ENCODE measurements around the gene PYCR2. TPM values are rescaled to one million over a fixed set of nuclear protein-coding genes. Genes with fewer than 3 reads are reported as not detected.

PYCR2 gene
- total and polyA plus RNA-seq, 2 of the 8 experiments (the other 6 are each of a cell fraction or from before 2014, with no cell fraction given) = 79.3 to 84.6 TPM

- Histone ChIP-seq H3K27ac (ENCODE audit: low read depth, low read length) (no peak overlapping the region), H2BK15ac (ENCODE audit: low read length) (no peak overlapping the region), H2BK120ac (replicated peaks; ENCODE audit: low read depth, low read length) (no peak overlapping the region), H3K9me3 (ENCODE audit: insufficient read depth in 2 of 2, low read depth in 1 of 2, low read length in 1 of 2) (no peaks in the 10 kb centered on the region), H2AK5ac (ENCODE audit: low read depth, low read length) (no peak overlapping the region), H3K36me3 (ENCODE audit: control insufficient read depth in 2 of 4, insufficient read depth in 4 of 4, low read length in 3 of 4) (peaks cover 2 to 18% (median 5%) of the 10 kb centered on the region in 4 experiments; a peak in 5 of 8 replicates), H3K4me2 (ENCODE audit: insufficient read depth in 1 of 2, low read depth in 2 of 2, low read length in 2 of 2) (no peak overlapping the region), H3K79me2 (ENCODE audit: control insufficient read depth in 1 of 2, insufficient read depth in 2 of 2, low read length in 2 of 2) (no peaks in the 10 kb centered on the region), H4K8ac (ENCODE audit: extremely low read depth, insufficient read depth, low read length) (no peak overlapping the region), H3K4me3 (ENCODE audit: extremely low read depth in 1 of 4, insufficient read depth in 2 of 4, low read depth in 3 of 4, low read length in 4 of 4) (no peak overlapping the region), H3K23ac (ENCODE audit: insufficient read length) (no peak overlapping the region), H3K23me2 (ENCODE audit: low read depth, low read length) (no peaks in the 10 kb centered on the region), H3K14ac (ENCODE audit: insufficient read length) (no peak overlapping the region), H3K9ac (replicated peaks in 1 of 4; ENCODE audit: extremely low read depth in 1 of 4, low read depth in 3 of 4, low read length in 3 of 4) (no peak overlapping the region), H2BK20ac (ENCODE audit: low read length) (no peak overlapping the region), H2BK5ac (ENCODE audit: low read depth, low read length) (no peak overlapping the region), H4K20me1 (replicated peaks in 1 of 2; ENCODE audit: control insufficient read depth in 1 of 2, insufficient read depth in 2 of 2, low read length in 2 of 2) (peaks cover 0 to 3% of the 10 kb centered on the region in 2 experiments), H3K18ac (ENCODE audit: extremely low read depth, low read length) (no peak overlapping the region), H3K4ac (replicated peaks; ENCODE audit: insufficient read length, low read depth, low read length) (no peak overlapping the region), H2AFZ (ENCODE audit: low read length) (no peak overlapping the region), H4K5ac (ENCODE audit: insufficient read length, low read depth, low read length) (no peak overlapping the region), H3K27me3 (replicated peaks in 1 of 4; ENCODE audit: control insufficient read depth in 3 of 4, extremely low read depth in 1 of 4, insufficient read depth in 3 of 4, low read length in 3 of 4) (no peaks in the 10 kb centered on the region), H4K91ac (replicated peaks; ENCODE audit: insufficient read length, low read length) (no peak overlapping the region), H3K4me1 (replicated peaks in 1 of 4; ENCODE audit: control insufficient read depth in 3 of 4, insufficient read depth in 4 of 4, low read length in 3 of 4) (peaks cover 0 to 3% (median 0%) of the 10 kb centered on the region in 4 experiments; a peak in 2 of 7 replicates), H3K79me1 (ENCODE audit: low read depth, low read length) (peaks cover 5% of the 10 kb centered on the region), H2BK12ac (ENCODE audit: low read depth, low read length) (no peak overlapping the region), H3K56ac (replicated peaks; ENCODE audit: insufficient read length, low read depth, low read length) (no peak overlapping the region)
- ChIA-PET POLR2A (ENCODE audit: partially characterized antibody) (interaction anchor here (0.6 to 4.6 kb wide), 3 partner anchors 11 to 91 kb away, joined by 3 to 27 read pairs (median 3); partner anchors contain the start of gene TMEM63A), CTCF (ENCODE audit: partially characterized antibody) (interaction anchor here (0.6 to 3.1 kb wide), 15 partner anchors 10 to 396 kb away, joined by 3 to 12 read pairs (median 4); partner anchors contain the start of gene LEFTY1)
- 87% methylated on average over 3 of the region's 3 CpGs; no CpG with 5 or more reads in 1 of the 2 experiments for WGBS, 2 experiments (ENCODE audit: extremely low coverage in 1 of 2, insufficient coverage in 1 of 2, insufficient read length in 1 of 2, insufficient replicate concordance in 2 of 2, low coverage in 1 of 2, low lambda C conversion rate in 2 of 2, missing lambda C conversion rate in 1 of 2)
- TF ChIP-seq RNF2 (IDR thresholded peaks at IDR 0.05; ENCODE audit: borderline replicate concordance, low read depth, low read length, missing control alignments, poor library complexity, severe bottlenecking) (no peak), YY1 (IDR thresholded peaks at IDR 0.05; ENCODE audit: low read depth, low read length) (no peak), TAF7 (optimal IDR thresholded peaks at IDR 0.05; ENCODE audit: borderline replicate concordance, low read depth, low read length) (no peak), POLR2A (IDR thresholded peaks at IDR 0.05; ENCODE audit: control extremely low read depth in 1 of 2, low read depth in 2 of 2, low read length in 2 of 2) (no peak), HDAC2 (IDR thresholded peaks at IDR 0.05; ENCODE audit: borderline replicate concordance in 1 of 2, low read depth in 2 of 2, low read length in 2 of 2) (no peak)
- FAIRE-seq (no peak), DNase-seq (ENCODE audit: low read depth in 1 of 2, low spot score in 2 of 2) (no peak)
Observed at GRCh38 chr1:225870911-225871310, 53.1 kb downstream of the PYCR2 start.
